AML-193 (cell line): ENCODE measurements around the gene TAS2R14.

Experiments used
- DNase-seq, 2 experiments: peaks; one replicate each; lab custom pipeline; 2025; lab: John Stamatoyannopoulos, UW

TAS2R14 gene

DNA sequence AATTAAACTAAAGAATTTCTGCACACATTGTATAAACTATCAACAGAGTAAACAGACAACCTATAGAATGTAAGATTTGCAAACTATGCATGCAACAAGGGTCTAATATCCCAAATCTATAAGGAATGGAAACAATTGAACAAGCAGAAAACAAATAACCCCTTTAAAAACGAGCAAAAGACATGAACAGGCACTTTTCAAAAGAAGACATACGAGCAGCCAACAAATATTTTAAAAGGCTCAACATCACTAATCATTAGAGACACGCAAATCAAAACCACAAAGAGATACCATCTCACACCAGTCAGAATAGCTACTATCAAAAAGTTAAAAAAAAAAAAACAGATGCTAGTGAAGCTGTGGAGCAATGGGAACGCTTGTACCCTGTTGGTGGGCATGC is 34.4 kb downstream of the TAS2R14 start:
- DNase-seq, result no peak

DNA sequence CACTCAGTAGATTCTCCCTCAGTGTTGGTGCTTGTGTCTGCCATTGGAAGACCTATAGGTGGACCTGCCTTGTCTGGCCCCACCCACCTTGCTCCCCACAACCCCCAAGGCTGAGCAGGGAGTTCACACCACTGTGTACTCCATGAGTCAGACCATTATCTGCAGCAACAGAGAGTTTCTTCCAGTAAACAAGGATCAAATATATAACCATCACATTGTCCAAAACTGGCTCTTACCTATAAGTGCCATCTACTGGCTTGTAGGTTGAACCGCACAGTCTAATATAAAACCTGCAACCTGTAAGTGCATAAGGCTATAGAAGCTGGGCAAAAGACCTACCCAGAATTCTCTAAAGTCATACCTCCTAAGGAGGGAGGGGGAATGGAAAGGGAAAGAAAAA is 37.6 kb downstream of the TAS2R14 start:
- no peak for DNase-seq

DNA sequence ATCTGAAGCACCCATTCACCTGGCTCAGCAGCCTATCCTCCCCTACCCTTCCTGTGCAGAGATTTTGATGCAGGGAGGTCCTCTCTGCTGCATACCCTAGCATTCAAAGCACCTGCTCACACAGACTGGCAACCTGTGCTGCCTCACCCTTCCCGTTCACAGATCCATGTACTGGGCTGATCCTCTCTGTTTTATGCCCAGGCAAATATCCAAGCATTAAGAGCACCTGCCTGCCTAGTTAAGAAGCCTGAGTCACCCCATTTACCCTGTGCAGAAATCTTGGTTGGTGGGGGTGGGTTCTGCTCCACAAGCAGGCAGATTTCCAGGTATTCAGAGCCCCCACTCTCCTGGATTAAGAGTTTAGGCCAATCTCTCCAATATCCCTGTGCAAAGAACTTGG is 38.1 kb downstream of the TAS2R14 start:
- DNase-seq, result no peak

- no peak for DNase-seq
Observed at GRCh38 chr12:10900530-10900929, 38.5 kb downstream of the TAS2R14 start.

GRCh38 chr12:10896854-10897253 is 42.2 kb downstream of the TAS2R14 start:
- DNase-seq, result no peak

DNA sequence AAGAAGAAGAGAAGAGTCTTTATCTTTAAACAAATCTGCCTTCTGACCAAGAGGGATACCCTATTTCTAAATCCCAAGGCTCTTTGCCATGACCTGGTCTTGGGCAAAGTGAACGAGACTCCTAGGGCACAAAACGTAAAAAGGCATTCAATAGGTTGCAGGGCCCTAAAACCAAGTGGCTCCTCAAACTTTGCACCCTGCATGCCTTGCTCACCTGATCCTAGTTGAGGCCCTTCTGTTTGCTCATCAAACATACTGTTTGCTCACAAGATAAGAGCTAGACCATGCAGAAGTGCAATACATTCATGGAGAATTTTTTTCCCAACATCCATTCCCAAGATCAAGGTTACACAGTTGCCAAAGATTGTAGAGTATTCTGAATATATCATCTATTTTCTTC is 47.1 kb downstream of the TAS2R14 start:
- no peak for DNase-seq

DNA sequence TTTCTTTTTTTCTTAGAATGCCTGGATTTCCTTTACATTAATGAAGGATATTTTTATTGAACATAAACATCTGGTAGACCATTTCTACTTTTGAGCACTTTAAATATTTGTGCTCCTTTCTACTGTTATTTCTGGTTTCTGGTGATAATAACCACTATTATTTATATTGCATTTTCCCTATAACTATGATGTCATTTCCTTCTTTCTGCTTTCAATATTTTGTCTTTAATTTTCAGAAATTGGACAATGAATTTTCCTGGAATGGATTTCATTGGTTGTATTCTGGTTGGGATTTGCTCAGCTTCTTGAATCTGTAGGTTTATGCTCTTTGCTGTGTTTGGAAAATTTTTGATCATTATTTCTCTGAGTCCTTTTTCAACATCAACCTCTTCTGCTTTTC is 49.8 kb downstream of the TAS2R14 start:
- no peak for DNase-seq
